Stomach (tissue), 9 donors: ENCODE data around the gene SYTL5. TPM values are rescaled to one million over a fixed set of nuclear protein-coding genes. Genes with fewer than 3 reads are reported as not detected.

Experiments used
- DNase-seq, 2 donors: peaks; one replicate each; pipeline versions ENCODE4 v3.0.0 to v3.0.0-alpha.2; 2013 to 2019
- H3K27ac ChIP-seq, 5 donors: fragments of 200-600 bp in 4 of 5; sonication (generic) in 4 of 5; one replicate each; pipeline ENCODE4 v1.5.1; 2013 to 2019; ENCODE audit warnings: mild to moderate bottlenecking in 1 of 5, moderate library complexity in 1 of 5
- H3K27me3 ChIP-seq, 3 donors: fragments of 200-600 bp; sonication (generic); one replicate each; pipeline ENCODE4 v1.5.1; 2017 to 2019; ENCODE audit warnings: mixed run types in 1 of 3
- H3K36me3 ChIP-seq, 4 donors: fragments of 200-600 bp; sonication (generic); 1 replicate in 3 of 4; 2 replicates in 1 of 4; pipeline ENCODE4 v1.5.1; 2016 to 2019
- H3K4me1 ChIP-seq, 4 donors: fragments of 200-600 bp; sonication (generic); one replicate each; pipeline ENCODE4 v1.5.1; 2016 to 2019
- H3K4me3 ChIP-seq, 4 donors: fragments of 200-600 bp; sonication (generic) in 3 of 4; one replicate each; pipeline ENCODE4 v1.5.1; 2016 to 2019; ENCODE audit warnings: mild to moderate bottlenecking in 1 of 4
- H3K9me3 ChIP-seq, 4 donors: fragments of 200-600 bp; sonication (generic); one replicate each; pipeline ENCODE4 v1.5.1; 2016 to 2019
- CTCF ChIP-seq, 7 experiments: fragments of 450-650 bp in 4 of 7; fragments of 200-600 bp in 3 of 7; sonication (generic) in 3 of 7; IDR thresholded peaks; one replicate each; pipeline ENCODE4 v1.5.1; 2016 to 2019; ENCODE audit warnings: antibody characterized with exemption in 7 of 7, control low read depth in 2 of 7, mild to moderate bottlenecking in 1 of 7
- EP300 ChIP-seq: sonication (generic); formaldehyde crosslinking; IDR thresholded peaks from one replicate; pipeline ENCODE4 v1.6.1; 2017; ENCODE audit warnings: antibody characterized with exemption
- POLR2A ChIP-seq, 4 donors: fragments of 450-650 bp; IDR thresholded peaks; one replicate each; pipeline ENCODE4 v1.6.1; 2016; ENCODE audit warnings: antibody characterized with exemption in 4 of 4, control low read depth in 2 of 4, mild to moderate bottlenecking in 1 of 4, moderate library complexity in 1 of 4
- POLR2AphosphoS5 ChIP-seq, 3 donors: sonication (generic); formaldehyde crosslinking; IDR thresholded peaks; one replicate each; pipeline ENCODE4 v1.6.1; 2016; ENCODE audit warnings: antibody characterized with exemption in 3 of 3
- WGBS, 5 donors: extraction: QIAGEN DNeasy Blood & Tissue Kit in 3 of 5; methylation state at CpG; one replicate each; pipeline versions ENCODE4 v1.1.5 to v1.1.7; 2013 to 2018; 5-methylcytosine and 5-hydroxymethylcytosine counted together
- intact Hi-C: fragments of 100-400 bp; cut with DNase I; formaldehyde crosslinking; loops from one replicate; pipeline ENCODE4 v1.15.1; 2023; ENCODE audit warnings: low total_unique reads
- polyA plus RNA-seq, 3 donors: library from polyadenylated mRNA; stranded (reverse); fragments of 200-250 nt; gene quantifications; one replicate each; pipeline ENCODE4 v1.2.3, GENCODE V29; 2013
- small RNA-seq, 4 donors: library from RNA; depleted of rRNA; stranded (forward); fragments of <200 nt; gene quantifications; one replicate each; pipeline ENCODE3, GENCODE V24; 2016
- total RNA-seq, 5 donors: library from RNA; depleted of rRNA; stranded (reverse); fragments of >200 nt; gene quantifications; one replicate each; pipeline versions ENCODE4 v1.1.0 to v1.2.3, GENCODE V29; 2014 to 2016
- donor health status: healthy with polysubstance abuse.
- donor health status: Bipolar disorder and iron deficiency.
- donor health status: healthy.

Gene SYTL5
- total and polyA plus RNA-seq, 8 donors, result under 0.01 to 18.9 (median 4.9) TPM

- Histone ChIP-seq H3K27me3 (peaks cover 0 to 7% (median 0%) of the 10 kb centered on the region in 3 donors), H3K9me3 (no peaks in the 10 kb centered on the region), H3K36me3 (no peaks in the 10 kb centered on the region), H3K4me3 (no peak overlapping the region), H3K27ac (no peak overlapping the region), H3K4me1 (no peaks in the 10 kb centered on the region)
- DNase-seq, result no peak
- intact Hi-C loops, result no loop called here
- TF ChIP-seq CTCF (IDR thresholded peaks at IDR 0.05), result no peak
- WGBS, 5 donors, result 69 to 90% (median 82%) methylated on average over 1 of the region's 1 CpG
Measured at GRCh38 chrX:38170556-38170955, 164.2 kb downstream of the SYTL5 start.

GRCh38 chrX:38172596-38172995 lies 166.2 kb downstream of the SYTL5 start:
- Histone ChIP-seq H3K27ac (no peak overlapping the region), H3K36me3 (no peaks in the 10 kb centered on the region), H3K9me3 (no peaks in the 10 kb centered on the region), H3K27me3 (peaks cover 0 to 7% (median 0%) of the 10 kb centered on the region in 3 donors), H3K4me1 (no peaks in the 10 kb centered on the region), H3K4me3 (no peak overlapping the region)
- WGBS, 5 donors, result 53 to 84% (median 79%) methylated on average over 3 of the region's 3 CpGs
- intact Hi-C loops, result no loop called here
- TF ChIP-seq POLR2A (IDR thresholded peaks at IDR 0.05), result no peak
- no peak for TF ChIP-seq CTCF (IDR thresholded peaks at IDR 0.05)
- TF ChIP-seq EP300, result no peak
- TF ChIP-seq POLR2AphosphoS5 (IDR thresholded peaks at IDR 0.05), result no peak
- DNase-seq, result no peak

GRCh38 chrX:38175139-38175538 lies 168.8 kb downstream of the SYTL5 start:
- TF ChIP-seq CTCF (IDR thresholded peaks at IDR 0.05), result peak in 3 of 7 experiments; percentile 27 to 37 (median 28)
- no peak for TF ChIP-seq POLR2A (IDR thresholded peaks at IDR 0.05)
- TF ChIP-seq POLR2AphosphoS5 (IDR thresholded peaks at IDR 0.05), result no peak
- TF ChIP-seq EP300, result no peak
- Histone ChIP-seq H3K4me3 (no peak overlapping the region), H3K36me3 (no peaks in the 10 kb centered on the region), H3K4me1 (no peaks in the 10 kb centered on the region), H3K27ac (no peak overlapping the region), H3K9me3 (no peaks in the 10 kb centered on the region), H3K27me3 (peaks cover 0 to 7% (median 0%) of the 10 kb centered on the region in 3 donors)
- intact Hi-C loops, result no loop called here
- peak; percentile 31 to 73 for DNase-seq
- WGBS, 5 donors, result 18 to 46% (median 25%) methylated on average over 3 of the region's 3 CpGs

GRCh38 chrX:38178396-38178795 lies 172.0 kb downstream of the SYTL5 start:
- WGBS, 5 donors, result 56 to 68% (median 62%) methylated on average over 2 of the region's 2 CpGs
- TF ChIP-seq POLR2A (IDR thresholded peaks at IDR 0.05) (no peak), POLR2AphosphoS5 (IDR thresholded peaks at IDR 0.05) (no peak), CTCF (IDR thresholded peaks at IDR 0.05) (no peak), EP300 (no peak)

More at GRCh38 chrX:38178396-38178795, 172.0 kb downstream of the SYTL5 start:
- H3K36me3 ChIP-seq, result no peaks in the 10 kb centered on the region
- H3K27me3 ChIP-seq, result peaks cover 0 to 7% (median 0%) of the 10 kb centered on the region in 3 donors
- no peaks in the 10 kb centered on the region for H3K9me3 ChIP-seq
- no peak overlapping the region for H3K27ac ChIP-seq
- intact Hi-C loops, result no loop called here
- DNase-seq, result no peak
- no peak overlapping the region for H3K4me3 ChIP-seq
- H3K4me1 ChIP-seq, result no peaks in the 10 kb centered on the region

Small RNA genes within 50 kb of the gene (small RNA-seq; reads per million reads assigned to genes)
- gene MIR548AJ2, result 0 reads per million in 4 donors

Other genes with a start within 250 kb of the SYTL5 start
- gene CYBB, start 226.5 kb upstream of the SYTL5 start, total RNA-seq, result 10 to 100 TPM in 1 of 5 donors, 1 to 10 TPM in 3, under 1 TPM in 1; 0.58 to 24.4 (median 3.1) TPM
- 1 to 10 TPM; 1.7 to 4.7 (median 3.8) TPM for gene CYBB, start 226.5 kb upstream of the SYTL5 start, polyA plus RNA-seq
- 10 to 100 TPM in 4 of 5 donors, 1 to 10 TPM in 1; 8.2 to 47.0 (median 14.7) TPM for gene DYNLT3, start 159.0 kb upstream of the SYTL5 start, total RNA-seq
- gene DYNLT3, start 159.0 kb upstream of the SYTL5 start, polyA plus RNA-seq, result 10 to 100 TPM; 20.6 to 41.2 (median 35.5) TPM
- 10 to 100 TPM in 4 of 5 donors, 1 to 10 TPM in 1; 8.9 to 70.7 (median 36.2) TPM for gene SRPX, start 214.3 kb downstream of the SYTL5 start, total RNA-seq
- 10 to 100 TPM; 21.2 to 59.0 (median 33.1) TPM for gene SRPX, start 214.3 kb downstream of the SYTL5 start, polyA plus RNA-seq